HG03280 (cell line): Measurements from ENCODE around the gene C12orf50.
"Not testable (repeated sequence)": the region's sequence is repeated elsewhere in the genome, so short reads cannot be mapped to it uniquely, and the experiment has no call there.

Experiments
- ATAC-seq: cut with Tn5 transposase; IDR thresholded peaks from one replicate; pipeline ENCODE4 v1.9.1; 2021; ENCODE audit warnings: mild to moderate bottlenecking, moderate library complexity; ENCODE audit not compliant: unreplicated experiment

C12orf50 gene

DNA sequence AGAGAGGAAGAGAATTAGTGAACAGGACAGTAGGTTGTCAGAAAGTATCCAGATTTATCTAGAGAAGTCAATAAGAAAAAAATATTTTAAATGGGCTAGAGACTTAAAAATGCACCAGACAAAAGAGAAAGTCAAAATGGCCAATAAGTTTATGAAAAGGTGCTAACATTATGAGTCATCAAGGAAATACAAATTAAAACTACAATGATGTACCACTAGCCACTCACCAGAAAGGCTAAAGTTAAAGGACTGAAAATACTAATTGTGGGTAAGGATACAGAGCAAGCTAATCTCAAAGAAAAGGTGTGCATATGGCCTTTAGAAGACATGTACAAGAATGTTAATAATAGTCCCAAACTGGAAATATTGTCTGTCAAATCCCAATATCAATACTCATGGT lies 37.7 kb downstream of the C12orf50 start:
- no peak for ATAC-seq

DNA sequence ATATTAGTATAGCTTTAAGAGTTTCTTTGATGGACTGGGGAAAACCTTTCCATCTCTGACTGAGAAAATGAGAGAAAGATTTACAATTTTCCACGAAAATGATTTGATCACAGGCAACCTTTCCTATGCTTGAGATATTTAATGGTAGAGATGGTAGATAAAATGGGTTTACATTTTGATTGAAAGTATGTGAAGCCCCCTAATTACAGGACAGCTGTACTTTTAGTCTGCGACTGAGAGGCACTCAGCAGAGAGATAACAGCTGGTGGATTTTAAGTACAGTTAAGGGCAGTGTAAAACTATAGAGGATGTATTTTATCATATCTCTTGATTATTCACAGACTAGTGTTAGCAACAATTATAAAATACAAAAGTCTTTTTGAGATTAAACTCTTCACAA lies 40.7 kb downstream of the C12orf50 start:
- ATAC-seq = no peak

DNA sequence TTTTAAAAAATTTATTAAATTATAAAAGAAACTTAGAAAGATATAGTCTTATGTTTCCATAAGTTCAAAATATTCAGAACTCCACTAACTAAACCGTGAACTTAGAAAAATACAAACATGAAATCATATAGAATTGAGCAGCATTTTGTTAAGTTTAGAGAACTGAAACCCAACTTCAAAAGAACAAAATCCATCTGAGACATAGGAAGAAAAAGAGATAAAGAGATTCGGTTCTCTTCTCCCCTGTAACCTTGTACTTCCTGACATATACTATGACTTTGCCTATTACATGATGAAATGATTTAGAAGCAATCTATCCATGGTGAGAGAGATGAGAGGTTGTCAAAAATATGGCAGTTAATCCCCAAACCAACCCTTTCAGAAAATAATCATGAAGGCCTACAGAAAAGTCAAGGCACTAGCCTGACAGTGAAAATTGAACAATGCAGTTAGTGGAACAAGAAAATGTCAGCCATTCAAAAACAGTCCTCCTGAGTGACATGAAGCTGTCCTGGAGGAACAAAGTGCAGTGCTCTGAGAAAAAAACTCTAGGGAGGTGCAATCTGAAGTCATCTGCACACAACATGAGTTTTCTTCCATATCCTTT lies 44.0 kb downstream of the C12orf50 start:
- ATAC-seq = no peak

DNA sequence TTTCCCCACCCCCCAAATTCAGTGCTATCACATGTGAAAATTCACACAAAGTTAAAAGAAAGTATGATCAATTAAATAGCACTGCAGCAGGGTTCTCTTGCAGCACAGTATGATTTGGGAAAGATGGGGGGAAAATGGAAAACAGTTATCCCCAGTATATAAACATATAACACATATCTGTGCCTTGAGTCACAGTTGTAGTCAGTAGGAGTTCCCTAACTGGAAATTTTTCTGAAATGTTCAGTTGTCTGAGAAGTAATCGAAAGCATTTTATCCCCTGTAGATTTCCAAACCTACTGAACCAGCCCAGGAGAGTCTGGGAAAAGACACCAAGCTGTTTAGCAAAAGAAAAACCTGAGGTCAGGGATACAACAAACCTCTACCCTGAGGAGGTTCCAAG lies 47.0 kb downstream of the C12orf50 start:
- no peak for ATAC-seq

DNA sequence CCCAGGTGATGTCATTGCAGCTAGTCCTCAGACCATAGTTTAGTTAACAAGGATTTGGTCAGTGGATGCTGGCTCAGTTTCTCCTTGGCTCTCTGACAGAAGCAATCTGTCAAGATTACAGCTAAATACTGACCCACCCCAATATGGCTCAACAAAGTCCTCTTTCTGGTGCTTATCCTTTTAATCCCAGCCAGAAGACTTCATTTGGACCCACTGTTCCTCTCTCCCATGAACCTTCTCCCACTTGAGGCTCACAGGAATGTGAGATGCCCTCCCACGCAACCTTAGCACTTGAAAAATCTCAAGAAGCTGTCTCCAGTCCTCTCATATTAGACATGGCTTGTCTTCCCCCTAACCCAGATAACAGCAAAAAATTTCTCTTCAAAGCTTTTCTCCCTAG lies 47.7 kb downstream of the C12orf50 start:
- ATAC-seq = no peak

DNA sequence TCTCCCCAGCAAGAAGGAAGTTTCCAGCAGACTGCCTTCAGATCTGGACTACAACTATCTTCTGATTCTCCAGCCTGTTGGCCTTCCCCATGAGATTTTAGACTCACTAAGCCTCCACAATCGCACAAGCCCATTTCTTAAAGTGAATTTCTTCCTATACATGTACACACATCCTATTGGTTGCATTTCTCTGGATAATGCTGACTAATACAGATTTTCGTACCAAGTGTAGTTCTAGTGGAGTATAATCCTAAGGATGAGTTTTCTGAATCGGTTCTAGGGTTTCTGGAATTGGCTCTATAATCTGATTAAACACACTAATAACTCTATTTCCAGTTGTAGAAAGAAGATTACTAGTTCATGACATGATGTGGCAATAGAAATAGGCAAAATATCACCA lies 53.3 kb downstream of the C12orf50 start:
- ATAC-seq = no peak

DNA sequence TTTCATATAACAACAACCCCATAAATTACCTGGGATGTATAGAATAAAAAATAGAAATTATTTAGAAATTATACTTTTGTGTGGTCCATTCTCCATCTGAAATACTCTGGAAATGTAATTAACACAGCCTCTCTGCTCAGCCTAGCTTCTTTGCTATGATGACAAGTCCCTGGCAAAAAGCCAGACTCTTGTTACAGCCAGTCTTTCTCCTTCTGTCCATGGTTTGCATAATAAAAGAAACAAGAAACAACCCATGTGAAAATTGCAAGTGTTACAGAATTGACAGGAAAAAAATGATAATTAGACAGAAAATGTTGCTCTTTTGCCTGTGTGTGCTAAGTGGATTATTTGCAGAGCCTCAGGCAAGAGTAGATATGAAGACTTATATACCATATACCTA lies 61.3 kb downstream of the C12orf50 start:
- ATAC-seq = no peak

DNA sequence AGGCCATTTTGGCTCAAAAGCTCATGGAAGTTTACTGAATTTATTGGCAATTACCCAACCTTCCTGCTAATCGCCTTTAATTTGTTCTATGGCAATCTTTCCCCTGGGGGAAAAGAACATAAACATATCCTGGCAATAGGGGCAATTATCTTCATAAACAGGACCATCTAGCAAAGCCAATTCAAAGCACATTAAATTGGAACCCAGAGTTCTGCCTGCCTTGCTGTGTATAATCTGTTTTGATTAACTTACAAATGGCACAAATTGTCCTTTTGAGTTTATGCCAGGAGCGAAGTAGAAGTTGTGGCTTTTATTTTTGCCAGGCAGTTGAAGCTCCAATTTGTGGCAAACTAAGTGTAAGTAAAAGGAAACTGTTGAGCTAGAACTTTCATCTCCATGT lies 68.6 kb downstream of the C12orf50 start:
- ATAC-seq = no peak

- not testable (repeated sequence) for ATAC-seq
These were observed 75.2 kb downstream of the C12orf50 start for GRCh38 chr12:87954028-87954427.

- ATAC-seq = no peak
These were observed 75.8 kb downstream of the C12orf50 start for GRCh38 chr12:87953256-87953860.

GRCh38 chr12:87952850-87953249 lies 76.4 kb downstream of the C12orf50 start:
- ATAC-seq = no peak

DNA sequence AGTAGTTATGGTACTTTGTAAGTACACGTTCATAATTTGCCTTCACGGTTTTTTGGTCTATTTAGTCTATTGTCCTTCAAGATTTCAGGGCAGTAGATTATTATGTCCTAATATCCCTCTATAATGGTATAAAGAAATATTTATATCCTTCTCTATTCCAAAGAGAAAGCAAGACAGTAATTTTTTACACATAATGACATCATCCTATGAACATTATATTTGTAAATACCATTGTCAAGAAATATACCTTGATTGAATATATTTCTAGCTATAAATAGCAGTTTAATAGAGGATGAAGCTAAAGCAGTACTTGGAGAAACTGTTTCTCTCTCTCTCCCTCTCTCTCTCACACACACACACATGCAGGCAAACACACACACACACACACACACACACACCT lies 77.0 kb downstream of the C12orf50 start:
- ATAC-seq = no peak

- ATAC-seq = no peak
These were observed 85.4 kb downstream of the C12orf50 start for GRCh38 chr12:87943762-87944161.

- ATAC-seq = no peak
These were observed 86.2 kb downstream of the C12orf50 start for GRCh38 chr12:87943023-87943422.

GRCh38 chr12:87939182-87939581 lies 90.0 kb downstream of the C12orf50 start:
- ATAC-seq = no peak

GRCh38 chr12:87935216-87935615 lies 94.0 kb downstream of the C12orf50 start:
- ATAC-seq = no peak

DNA sequence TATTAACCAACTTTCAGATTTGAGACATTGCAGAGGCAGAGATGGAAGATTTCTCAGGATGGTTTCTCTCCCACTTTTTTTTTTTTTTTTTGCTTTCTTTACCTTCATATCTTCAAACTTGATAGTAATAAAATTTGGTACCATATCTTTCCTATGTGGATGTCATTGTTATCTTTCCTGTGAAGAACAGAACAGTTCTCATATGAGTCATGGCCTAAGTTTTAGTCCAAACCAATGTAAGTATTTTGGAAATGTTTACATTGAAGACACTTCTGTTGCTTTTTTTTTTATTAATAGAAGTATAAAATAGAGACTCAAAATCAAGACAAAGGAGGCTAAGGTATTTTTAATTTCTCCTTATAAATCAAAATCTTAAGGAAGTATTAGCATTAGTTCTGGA lies 95.2 kb downstream of the C12orf50 start:
- ATAC-seq = no peak

DNA sequence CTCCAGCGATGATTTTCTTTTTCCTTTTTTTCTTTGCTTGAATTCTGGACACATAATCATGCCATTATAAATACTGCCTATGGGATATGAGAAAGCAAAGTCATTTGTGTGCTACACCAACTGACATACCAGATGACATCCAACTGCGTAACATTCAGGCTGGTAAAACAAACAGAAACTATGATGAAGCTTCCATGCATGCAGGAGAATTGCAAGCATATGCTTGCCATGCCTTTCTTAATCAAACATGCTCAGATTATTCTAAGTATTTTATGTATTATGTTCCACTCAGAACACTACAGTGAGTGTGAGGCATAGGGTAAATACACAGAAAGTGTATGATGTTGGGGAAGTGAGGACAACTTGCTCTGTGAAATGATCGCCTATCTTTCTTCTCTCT lies 97.4 kb downstream of the C12orf50 start:
- no peak for ATAC-seq

DNA sequence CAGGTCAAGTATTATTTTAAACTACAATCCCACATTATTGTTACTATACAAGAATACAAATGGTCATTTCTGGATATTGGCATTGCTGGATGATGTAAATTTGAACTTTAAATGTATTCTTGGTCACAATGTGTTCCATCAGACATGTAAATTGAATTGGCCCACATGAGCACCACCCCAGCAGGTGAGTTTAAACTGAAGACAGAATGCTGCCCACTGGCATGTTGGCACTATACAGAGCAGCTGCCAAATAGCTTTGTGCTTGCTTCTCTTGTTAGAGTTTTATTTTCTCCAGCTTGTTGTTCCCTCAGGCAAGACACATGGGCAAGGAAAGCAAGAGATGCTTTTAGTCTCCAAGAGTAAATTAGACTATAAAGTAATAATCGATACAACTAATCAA lies 98.6 kb downstream of the C12orf50 start:
- ATAC-seq = no peak
